ENCODE results near the gene TRPT1. TPM values are rescaled to one million over a fixed set of nuclear protein-coding genes. Genes with fewer than 3 reads are reported as not detected.
A peak's percentile ranks its signal among the peaks of the same experiment; 100 is the strongest.

TRPT1 gene
- total and polyA plus RNA-seq, 3 donors from 2014 or later = 56.5 to 93.7 (median 65.4) TPM

GRCh38 chr11:64243236-64243854, 17.4 kb upstream of the TRPT1 start:
- intact Hi-C loops (cut with DNase I; ENCODE audit: low total_unique reads) = no loop called here
- Histone ChIP-seq H3K27ac (no peak overlapping the region), H3K27me3 (no peaks in the 10 kb centered on the region), H3K4me3 (no peak overlapping the region), H3K9me3 (no peaks in the 10 kb centered on the region), H3K36me3 (ENCODE audit: low read depth, missing control alignments) (no peaks in the 10 kb centered on the region), H3K4me1 (peaks cover 43% of the 10 kb centered on the region)
- TF ChIP-seq CTCF (IDR thresholded peaks at IDR 0.05) = no peak
- no peak for TF ChIP-seq POLR2A (IDR thresholded peaks at IDR 0.05)
- DNase-seq = no peak
- 86 to 90% methylated on average over 6 to 8 of the region's 8 CpGs for WGBS, 2 donors

GRCh38 chr11:64241491-64242374, 15.7 kb upstream of the TRPT1 start:
- peak; percentile 99 for DNase-seq
- peaks cover 36% of the 10 kb centered on the region for H3K4me1 ChIP-seq
- H3K4me3 ChIP-seq = peak overlapping the region; percentile 68 to 97
- H3K27me3 ChIP-seq = no peaks in the 10 kb centered on the region
- H3K27ac ChIP-seq = peak overlapping the region; percentile 92 to 99
- intact Hi-C loops (cut with DNase I; ENCODE audit: low total_unique reads) = no loop called here
- no peaks in the 10 kb centered on the region for H3K36me3 ChIP-seq (ENCODE audit: low read depth, missing control alignments)
- 1% methylated on average over 43 to 56 of the region's 63 CpGs for WGBS, 2 donors
- no peaks in the 10 kb centered on the region for H3K9me3 ChIP-seq
- TF ChIP-seq CTCF (IDR thresholded peaks at IDR 0.05) (no peak), POLR2A (IDR thresholded peaks at IDR 0.05) (no peak)

- DNase-seq = no peak
- intact Hi-C loops (cut with DNase I; ENCODE audit: low total_unique reads) = no loop called here
These were observed 15.2 kb upstream of the TRPT1 start for GRCh38 chr11:64241241-64241490.

GRCh38 chr11:64240435-64241240, 14.7 kb upstream of the TRPT1 start, which contains the start of gene FKBP2:
Gene FKBP2, plus strand, starts transcription at chr11:64241095. Its CDS starts 1,293 bp downstream, at chr11:64242388.
- Histone ChIP-seq H3K27me3 (no peaks in the 10 kb centered on the region), H3K9me3 (no peaks in the 10 kb centered on the region), H3K36me3 (ENCODE audit: low read depth, missing control alignments) (no peaks in the 10 kb centered on the region), H3K4me1 (peaks cover 34% of the 10 kb centered on the region), H3K4me3 (peak within 1 kb of the TSS; percentile 68 to 97), H3K27ac (peak within 1 kb of the TSS; percentile 92 to 99)
- no peak for TF ChIP-seq POLR2A (IDR thresholded peaks at IDR 0.05)
- TF ChIP-seq CTCF (IDR thresholded peaks at IDR 0.05) = no peak
- peak; percentile 97 for DNase-seq
- intact Hi-C loops (cut with DNase I; ENCODE audit: low total_unique reads) = no loop called here
- 1 to 3% methylated on average over 13 to 58 of the region's 58 CpGs for WGBS, 2 donors

More at GRCh38 chr11:64241241-64241490, 15.2 kb upstream of the TRPT1 start:
- H3K36me3 ChIP-seq (ENCODE audit: low read depth, missing control alignments) = no peaks in the 10 kb centered on the region
- H3K27me3 ChIP-seq = no peaks in the 10 kb centered on the region
- 0 to 2% methylated on average over 21 to 24 of the region's 24 CpGs for WGBS, 2 donors
- H3K4me1 ChIP-seq = peaks cover 36% of the 10 kb centered on the region
- H3K27ac ChIP-seq = peak overlapping the region; percentile 92 to 99
- no peak for TF ChIP-seq CTCF (IDR thresholded peaks at IDR 0.05)
- TF ChIP-seq POLR2A (IDR thresholded peaks at IDR 0.05) = no peak
- H3K9me3 ChIP-seq = no peaks in the 10 kb centered on the region
- peak overlapping the region; percentile 68 to 97 for H3K4me3 ChIP-seq

Data from testis (tissue), 3 donors.